Measurements from ENCODE around the gene TERT. TPM values are rescaled to one million over a fixed set of nuclear protein-coding genes. Genes with fewer than 3 reads are reported as not detected.

TERT gene
- total and polyA plus RNA-seq, 2 experiments from 2014 or later, result not detected

- Histone ChIP-seq H3K4me2 (ENCODE audit: unreplicated experiment) (no peak overlapping the region), H3K9ac (no peak overlapping the region), H3F3A (ENCODE audit: insufficient read depth) (no peaks in the 10 kb centered on the region), H3K27me3 (replicated peaks; ENCODE audit: insufficient read depth) (peaks cover 14% of the 10 kb centered on the region), H2AFZ (no peak overlapping the region), H3K36me3 (ENCODE audit: low read depth) (no peaks in the 10 kb centered on the region), H3K27ac (no peak overlapping the region), H3K4me1 (ENCODE audit: insufficient read depth) (no peaks in the 10 kb centered on the region), H3K79me2 (ENCODE audit: insufficient read depth) (no peaks in the 10 kb centered on the region), H3K4me3 (no peak overlapping the region), H3K9me2 (ENCODE audit: insufficient read depth) (no peaks in the 10 kb centered on the region), H4K20me1 (ENCODE audit: insufficient read depth) (no peaks in the 10 kb centered on the region), H3K9me3 (ENCODE audit: low read depth) (no peaks in the 10 kb centered on the region)
- in situ Hi-C loops (cut with MboI), result no loop called here
- no peak for TF ChIP-seq EZH2phosphoT487 (IDR thresholded peaks at IDR 0.05; ENCODE audit: insufficient read depth, low read depth)
- TF ChIP-seq EZH2 (IDR thresholded peaks at IDR 0.05; ENCODE audit: insufficient read depth, poor library complexity, severe bottlenecking), result no peak
- no peak for DNase-seq
- 24 to 32% methylated on average over 14 to 16 of the region's 17 CpGs for WGBS, 2 experiments (ENCODE audit: low coverage in 1 of 2, low lambda C conversion rate in 2 of 2, missing lambda C conversion rate in 2 of 2)
These were observed 86.6 kb downstream of the TERT start for GRCh38 chr5:1208221-1208742.

GRCh38 chr5:1207555-1207954, 87.3 kb downstream of the TERT start:
- H3K4me1 ChIP-seq (ENCODE audit: insufficient read depth), result no peaks in the 10 kb centered on the region
- no peak overlapping the region for H3K27ac ChIP-seq
- 47 to 49% methylated on average over 6 of the region's 6 CpGs for WGBS, 2 experiments (ENCODE audit: low coverage in 1 of 2, low lambda C conversion rate in 2 of 2, missing lambda C conversion rate in 2 of 2)
- H3K27me3 ChIP-seq (replicated peaks; ENCODE audit: insufficient read depth), result peaks cover 14% of the 10 kb centered on the region
- in situ Hi-C loops (cut with MboI), result no loop called here
- no peaks in the 10 kb centered on the region for H3K9me3 ChIP-seq (ENCODE audit: low read depth)
- no peaks in the 10 kb centered on the region for H3K79me2 ChIP-seq (ENCODE audit: insufficient read depth)
- no peak for DNase-seq
- no peaks in the 10 kb centered on the region for H3K36me3 ChIP-seq (ENCODE audit: low read depth)
- H3K4me3 ChIP-seq, result no peak overlapping the region
- H3K9me2 ChIP-seq (ENCODE audit: insufficient read depth), result no peaks in the 10 kb centered on the region
- no peaks in the 10 kb centered on the region for H4K20me1 ChIP-seq (ENCODE audit: insufficient read depth)
- no peak overlapping the region for H2AFZ ChIP-seq
- no peak overlapping the region for H3K4me2 ChIP-seq (ENCODE audit: unreplicated experiment)
- no peak for TF ChIP-seq EZH2 (IDR thresholded peaks at IDR 0.05; ENCODE audit: insufficient read depth, poor library complexity, severe bottlenecking)
- no peak for TF ChIP-seq EZH2phosphoT487 (IDR thresholded peaks at IDR 0.05; ENCODE audit: insufficient read depth, low read depth)
- H3F3A ChIP-seq (ENCODE audit: insufficient read depth), result no peaks in the 10 kb centered on the region
- H3K9ac ChIP-seq, result no peak overlapping the region

- H3K79me2 ChIP-seq (ENCODE audit: insufficient read depth), result no peaks in the 10 kb centered on the region
- no peaks in the 10 kb centered on the region for H3K9me2 ChIP-seq (ENCODE audit: insufficient read depth)
- no peak overlapping the region for H3K9ac ChIP-seq
- WGBS, 2 experiments (ENCODE audit: low coverage in 1 of 2, low lambda C conversion rate in 2 of 2, missing lambda C conversion rate in 2 of 2), result 60 to 63% methylated on average over 40 to 49 of the region's 49 CpGs
- H3F3A ChIP-seq (ENCODE audit: insufficient read depth), result no peaks in the 10 kb centered on the region
- no peak overlapping the region for H2AFZ ChIP-seq
- no peak for DNase-seq
- no peaks in the 10 kb centered on the region for H4K20me1 ChIP-seq (ENCODE audit: insufficient read depth)
- H3K4me1 ChIP-seq (ENCODE audit: insufficient read depth), result no peaks in the 10 kb centered on the region
- TF ChIP-seq EZH2 (IDR thresholded peaks at IDR 0.05; ENCODE audit: insufficient read depth, poor library complexity, severe bottlenecking) (no peak), EZH2phosphoT487 (IDR thresholded peaks at IDR 0.05; ENCODE audit: insufficient read depth, low read depth) (no peak)
- H3K27me3 ChIP-seq (replicated peaks; ENCODE audit: insufficient read depth), result peaks cover 14% of the 10 kb centered on the region
- in situ Hi-C loops (cut with MboI), result no loop called here
- H3K36me3 ChIP-seq (ENCODE audit: low read depth), result no peaks in the 10 kb centered on the region
- H3K27ac ChIP-seq, result no peak overlapping the region
- no peaks in the 10 kb centered on the region for H3K9me3 ChIP-seq (ENCODE audit: low read depth)
- no peak overlapping the region for H3K4me2 ChIP-seq (ENCODE audit: unreplicated experiment)
- H3K4me3 ChIP-seq, result no peak overlapping the region
These were observed 88.1 kb downstream of the TERT start for GRCh38 chr5:1206521-1207412.

GRCh38 chr5:1205255-1206180, 89.3 kb downstream of the TERT start:
- no peak overlapping the region for H3K4me2 ChIP-seq (ENCODE audit: unreplicated experiment)
- no peaks in the 10 kb centered on the region for H3K9me3 ChIP-seq (ENCODE audit: low read depth)
- H3K4me3 ChIP-seq, result no peak overlapping the region
- H3F3A ChIP-seq (ENCODE audit: insufficient read depth), result no peaks in the 10 kb centered on the region
- H3K27me3 ChIP-seq (replicated peaks; ENCODE audit: insufficient read depth), result peaks cover 14% of the 10 kb centered on the region
- no peaks in the 10 kb centered on the region for H4K20me1 ChIP-seq (ENCODE audit: insufficient read depth)
- no peak overlapping the region for H3K27ac ChIP-seq
- H3K79me2 ChIP-seq (ENCODE audit: insufficient read depth), result no peaks in the 10 kb centered on the region
- H2AFZ ChIP-seq, result no peak overlapping the region
- no peaks in the 10 kb centered on the region for H3K36me3 ChIP-seq (ENCODE audit: low read depth)
- H3K4me1 ChIP-seq (ENCODE audit: insufficient read depth), result no peaks in the 10 kb centered on the region
- DNase-seq, result no peak
- H3K9ac ChIP-seq, result no peak overlapping the region
- H3K9me2 ChIP-seq (ENCODE audit: insufficient read depth), result no peaks in the 10 kb centered on the region
- TF ChIP-seq EZH2phosphoT487 (IDR thresholded peaks at IDR 0.05; ENCODE audit: insufficient read depth, low read depth) (no peak), EZH2 (IDR thresholded peaks at IDR 0.05; ENCODE audit: insufficient read depth, poor library complexity, severe bottlenecking) (no peak)
- 29 to 31% methylated on average over 11 of the region's 11 CpGs for WGBS, 2 experiments (ENCODE audit: low coverage in 1 of 2, low lambda C conversion rate in 2 of 2, missing lambda C conversion rate in 2 of 2)
- in situ Hi-C loops (cut with MboI), result no loop called here
